HepG2 (cell line): ENCODE results near the gene GOLPH3. TPM values are rescaled to one million over a fixed set of nuclear protein-coding genes. Genes with fewer than 3 reads are reported as not detected.

Source experiments
- ATAC-seq: fragments of 200-7000 bp; cut with Tn5 transposase; 3 replicates; pipeline ENCODE4 v1.9.1; 2020; ENCODE audit warnings: mild to moderate bottlenecking, moderate library complexity
- BruUV-seq: library from RNA; stranded (reverse); fragments of 400-500 nt; replicated peaks from 2 replicates; lab custom pipeline; 2021; lab: Mats Ljungman, UMichigan
- CTCF ChIA-PET: fragments of 300-600 bp; formaldehyde crosslinking; extraction: SDS; loops from one replicate; lab custom pipeline; 2021; ENCODE audit warnings: low total read pairs, inconsistent platforms, low intra/inter-chr PET ratio; lab: Yijun Ruan, JAX
- POLR2A ChIA-PET: fragments of 350-600 bp; sonication (Branson Sonifier 250); formaldehyde crosslinking; loops from one replicate; lab custom pipeline; 2020; ENCODE audit warnings: antibody characterized with exemption, inconsistent platforms; lab: Yijun Ruan, JAX
- DNase-seq: peaks from one replicate; pipeline ENCODE4 v3.0.0-alpha.2; 2015; ENCODE audit warnings: low spot score
- FAIRE-seq: peaks from 3 replicates; lab custom pipeline; 2011; peaks lifted over from hg19 to GRCh38; lab: Jason Lieb, UNC
- H2AFZ ChIP-seq: one replicate; pipeline ENCODE4 v1.6.1; 2011; ENCODE audit warnings: low read length, inconsistent platforms
- H3K27ac ChIP-seq: fragments of 300-600 bp; 3 replicates; pipeline ENCODE4 v1.8.0; 2011; ENCODE audit warnings: mixed run types, mild to moderate bottlenecking, mixed read lengths, low read length, inconsistent platforms; ENCODE audit not compliant: insufficient read depth; ENCODE audit errors: extremely low read length
- H3K27me3 ChIP-seq, 2 experiments: fragments of 200-600 bp in 1 of 2; 2 replicates in 1 of 2; 3 replicates in 1 of 2; pipeline versions ENCODE4 v1.6.0 to v1.8.0; 2011; ENCODE audit warnings: low read length in 2 of 2, mild to moderate bottlenecking in 2 of 2, moderate library complexity in 2 of 2, inconsistent platforms in 1 of 2; ENCODE audit not compliant: insufficient read depth in 2 of 2, control insufficient read depth in 1 of 2
- H3K36me3 ChIP-seq, 2 experiments: fragments of 200-600 bp in 1 of 2; replicated peaks in 1 of 2; 2 replicates in 1 of 2; 3 replicates in 1 of 2; pipeline versions ENCODE4 v1.5.1 to v1.8.0; 2011; ENCODE audit warnings: low read length in 2 of 2, inconsistent platforms in 1 of 2; ENCODE audit not compliant: insufficient read depth in 2 of 2, control insufficient read depth in 1 of 2
- H3K4me1 ChIP-seq: 2 replicates; pipeline ENCODE4 v1.5.1; 2012; ENCODE audit warnings: low read length, inconsistent platforms; ENCODE audit not compliant: insufficient read depth
- H3K4me2 ChIP-seq: 2 replicates; pipeline ENCODE4 v1.6.0; 2011; ENCODE audit warnings: low read depth, low read length, inconsistent platforms
- H3K4me3 ChIP-seq, 3 experiments: fragments of 200-600 bp in 1 of 3; sonication (generic), shearing (Covaris generic) in 1 of 3; replicated peaks in 1 of 3; 2 replicates each; pipeline ENCODE4 v1.5.1; 2011 to 2016; ENCODE audit warnings: low read length in 3 of 3, inconsistent platforms in 2 of 3, low read depth in 2 of 3, mild to moderate bottlenecking in 2 of 3, control low read depth in 1 of 3, mixed read lengths in 1 of 3; ENCODE audit not compliant: insufficient read depth in 1 of 3
- H3K79me2 ChIP-seq: one replicate; pipeline ENCODE4 v1.6.1; 2011; ENCODE audit warnings: low read length, inconsistent platforms; ENCODE audit not compliant: insufficient read depth
- H3K9ac ChIP-seq: 2 replicates; pipeline ENCODE4 v1.6.0; 2011; ENCODE audit warnings: mild to moderate bottlenecking, low read depth, low read length, inconsistent platforms; ENCODE audit not compliant: insufficient read depth
- H3K9me3 ChIP-seq: 2 replicates; pipeline ENCODE4 v1.5.1; 2012; ENCODE audit warnings: mild to moderate bottlenecking, low read length
- H4K20me1 ChIP-seq: 2 replicates; pipeline ENCODE4 v1.6.0; 2011; ENCODE audit warnings: inconsistent platforms, mild to moderate bottlenecking, low read length, moderate library complexity; ENCODE audit not compliant: insufficient read depth
- MEIS1 ChIP-seq: sonication (generic); formaldehyde crosslinking; IDR thresholded peaks from 2 replicates; pipeline ENCODE4 v1.9.0; 2021; ENCODE audit warnings: mild to moderate bottlenecking, missing genetic modification reagents, moderate library complexity, borderline replicate concordance
- MTF1 ChIP-seq: sonication (generic); formaldehyde crosslinking; IDR thresholded peaks from 2 replicates; pipeline ENCODE4 v1.5.0; 2020; ENCODE audit warnings: missing genetic modification reagents
- NR2F6 ChIP-seq, 2 experiments: IDR thresholded peaks; 2 replicates each; pipeline ENCODE4 v1.6.1; 2016; ENCODE audit warnings: antibody characterized with exemption in 1 of 2, mild to moderate bottlenecking in 1 of 2
- ZNF180 ChIP-seq: sonication (generic); formaldehyde crosslinking; IDR thresholded peaks from 2 replicates; pipeline ENCODE4 v1.4.0; 2020; ENCODE audit warnings: low read depth, missing genetic modification reagents, borderline replicate concordance
- ZNF225 ChIP-seq: sonication (generic); formaldehyde crosslinking; IDR thresholded peaks from 2 replicates; pipeline ENCODE4 v1.4.0; 2020; ENCODE audit warnings: mild to moderate bottlenecking, missing genetic modification reagents
- ZNF282 ChIP-seq: fragments of 450-650 bp; IDR thresholded peaks from 2 replicates; pipeline ENCODE4 v1.6.1; 2018; ENCODE audit not compliant: partially characterized antibody
- WGBS: methylation state at CpG from one replicate; pipeline ENCODE4 v1.1.6; 2017; ENCODE audit warnings: low lambda C conversion rate; 5-methylcytosine and 5-hydroxymethylcytosine counted together
- in situ Hi-C: cut with HindIII; loops from 2 replicates; pipeline ENCODE4 v1.10.0; 2017; ENCODE audit warnings: low pct_unique_long_range_greater_than_20kb; ENCODE audit not compliant: extremely low pct_ligation_motif_present
- intact Hi-C: fragments of 100-400 bp; cut with micrococcal nuclease; formaldehyde crosslinking; loops from one replicate; pipeline ENCODE4 v1.10.0; 2022; ENCODE audit not compliant: unreplicated experiment
- polyA plus RNA-seq, 8 experiments: library from polyadenylated mRNA; depleted of rRNA in 3 of 8; stranded (reverse) in 7 of 8; unstranded in 1 of 8; fragments of >200 nt; fragmentation: Illumina TruSeq in 4 of 8; extraction: Trizol in 4 of 8; gene quantifications; 2 replicates each; pipeline versions ENCODE4 v1.2.1 to v1.2.3, GENCODE V29; 2011 to 2016; ENCODE audit warnings: low read depth in 4 of 8, missing spikeins in 1 of 8, mixed read lengths in 1 of 8; ENCODE audit not compliant: insufficient read depth in 1 of 8
- total RNA-seq, 5 experiments: library from RNA; depleted of rRNA; stranded (reverse); fragments of >200 nt; fragmentation: Illumina TruSeq; extraction: Trizol; gene quantifications; 2 replicates each; pipeline ENCODE4 v1.2.3, GENCODE V29; 2016; ENCODE audit warnings: low read depth in 1 of 5
- TF ChIP-seq, protein P1 (sequence below): sonication (generic); formaldehyde crosslinking; IDR thresholded peaks from 2 replicates; pipeline ENCODE4 v1.5.1; 2020; ENCODE audit warnings: mild to moderate bottlenecking, missing genetic modification reagents, borderline replicate concordance

Gene GOLPH3
- total and polyA plus RNA-seq, 2 of the 13 experiments (the other 11 are each of a cell fraction or from before 2014, with no cell fraction given) = 59.5 to 84.5 TPM

DNA sequence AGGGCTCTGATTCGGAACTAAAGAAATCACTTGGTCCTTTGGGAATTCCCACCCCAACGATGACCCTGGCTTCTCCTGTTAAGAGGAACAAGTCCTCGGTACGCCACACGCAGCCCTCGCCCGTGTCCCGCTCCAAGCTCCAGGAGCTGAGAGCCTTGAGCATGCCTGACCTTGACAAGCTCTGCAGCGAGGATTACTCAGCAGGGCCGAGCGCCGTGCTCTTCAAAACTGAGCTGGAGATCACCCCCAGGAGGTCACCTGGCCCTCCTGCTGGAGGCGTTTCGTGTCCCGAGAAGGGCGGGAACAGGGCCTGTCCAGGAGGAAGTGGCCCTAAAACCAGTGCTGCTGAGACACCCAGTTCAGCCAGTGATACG is 83.4 kb downstream of the GOLPH3 start:
- no peak overlapping the region for H3K4me2 ChIP-seq
- ChIA-PET POLR2A (no interaction called here), CTCF (no interaction called here)
- no peak overlapping the region for H3K9ac ChIP-seq
- no TSS peak for BruUV-seq
- H3K79me2 ChIP-seq = no peaks in the 10 kb centered on the region
- no peak overlapping the region for H3K27ac ChIP-seq
- H2AFZ ChIP-seq = no peak overlapping the region
- H4K20me1 ChIP-seq = no peaks in the 10 kb centered on the region
- H3K4me1 ChIP-seq = peaks cover 18% of the 10 kb centered on the region
- no peaks in the 10 kb centered on the region for H3K9me3 ChIP-seq
- in situ Hi-C loops (loop anchor here (10.0 kb wide), 1 partner anchor 516 kb away; no protein-coding TSS in a partner anchor), intact Hi-C loops (loop anchor here (5.0 kb wide), 1 partner anchor 508 kb away; no protein-coding TSS in a partner anchor)
- 81% methylated on average over 16 of the region's 17 CpGs for WGBS
- DNase-seq (no peak), FAIRE-seq (no peak), ATAC-seq (no peak)
- no peak overlapping the region for H3K4me3 ChIP-seq
- no peaks in the 10 kb centered on the region for H3K27me3 ChIP-seq
- TF ChIP-seq ZNF282 (no peak), ZNF225 (CRISPR knock-in tag) (no peak), NR2F6 (IDR thresholded peaks at IDR 0.05) (no peak), NR2F6 (CRISPR knock-in tag; IDR thresholded peaks at IDR 0.05) (no peak), ZNF180 (CRISPR knock-in tag) (no peak), MEIS1 (CRISPR knock-in tag) (no peak), MTF1 (CRISPR knock-in tag) (no peak)
- TF ChIP-seq, protein P1, sequence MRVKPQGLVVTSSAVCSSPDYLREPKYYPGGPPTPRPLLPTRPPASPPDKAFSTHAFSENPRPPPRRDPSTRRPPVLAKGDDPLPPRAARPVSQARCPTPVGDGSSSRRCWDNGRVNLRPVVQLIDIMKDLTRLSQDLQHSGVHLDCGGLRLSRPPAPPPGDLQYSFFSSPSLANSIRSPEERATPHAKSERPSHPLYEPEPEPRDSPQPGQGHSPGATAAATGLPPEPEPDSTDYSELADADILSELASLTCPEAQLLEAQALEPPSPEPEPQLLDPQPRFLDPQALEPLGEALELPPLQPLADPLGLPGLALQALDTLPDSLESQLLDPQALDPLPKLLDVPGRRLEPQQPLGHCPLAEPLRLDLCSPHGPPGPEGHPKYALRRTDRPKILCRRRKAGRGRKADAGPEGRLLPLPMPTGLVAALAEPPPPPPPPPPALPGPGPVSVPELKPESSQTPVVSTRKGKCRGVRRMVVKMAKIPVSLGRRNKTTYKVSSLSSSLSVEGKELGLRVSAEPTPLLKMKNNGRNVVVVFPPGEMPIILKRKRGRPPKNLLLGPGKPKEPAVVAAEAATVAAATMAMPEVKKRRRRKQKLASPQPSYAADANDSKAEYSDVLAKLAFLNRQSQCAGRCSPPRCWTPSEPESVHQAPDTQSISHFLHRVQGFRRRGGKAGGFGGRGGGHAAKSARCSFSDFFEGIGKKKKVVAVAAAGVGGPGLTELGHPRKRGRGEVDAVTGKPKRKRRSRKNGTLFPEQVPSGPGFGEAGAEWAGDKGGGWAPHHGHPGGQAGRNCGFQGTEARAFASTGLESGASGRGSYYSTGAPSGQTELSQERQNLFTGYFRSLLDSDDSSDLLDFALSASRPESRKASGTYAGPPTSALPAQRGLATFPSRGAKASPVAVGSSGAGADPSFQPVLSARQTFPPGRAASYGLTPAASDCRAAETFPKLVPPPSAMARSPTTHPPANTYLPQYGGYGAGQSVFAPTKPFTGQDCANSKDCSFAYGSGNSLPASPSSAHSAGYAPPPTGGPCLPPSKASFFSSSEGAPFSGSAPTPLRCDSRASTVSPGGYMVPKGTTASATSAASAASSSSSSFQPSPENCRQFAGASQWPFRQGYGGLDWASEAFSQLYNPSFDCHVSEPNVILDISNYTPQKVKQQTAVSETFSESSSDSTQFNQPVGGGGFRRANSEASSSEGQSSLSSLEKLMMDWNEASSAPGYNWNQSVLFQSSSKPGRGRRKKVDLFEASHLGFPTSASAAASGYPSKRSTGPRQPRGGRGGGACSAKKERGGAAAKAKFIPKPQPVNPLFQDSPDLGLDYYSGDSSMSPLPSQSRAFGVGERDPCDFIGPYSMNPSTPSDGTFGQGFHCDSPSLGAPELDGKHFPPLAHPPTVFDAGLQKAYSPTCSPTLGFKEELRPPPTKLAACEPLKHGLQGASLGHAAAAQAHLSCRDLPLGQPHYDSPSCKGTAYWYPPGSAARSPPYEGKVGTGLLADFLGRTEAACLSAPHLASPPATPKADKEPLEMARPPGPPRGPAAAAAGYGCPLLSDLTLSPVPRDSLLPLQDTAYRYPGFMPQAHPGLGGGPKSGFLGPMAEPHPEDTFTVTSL (CRISPR knock-in tag) = no peak
- H3K36me3 ChIP-seq = no peaks in the 10 kb centered on the region
